Type B pancreatic cell (in vitro differentiated cells): Measurements from ENCODE around the gene ZDHHC1. TPM values are rescaled to one million over a fixed set of nuclear protein-coding genes. Genes with fewer than 3 reads are reported as not detected.
A peak's percentile ranks its signal among the peaks of the same experiment; 100 is the strongest.
"Not testable (repeated sequence)": the region's sequence is repeated elsewhere in the genome, so short reads cannot be mapped to it uniquely, and the experiment has no call there.

Experiments
- DNase-seq: peaks from one replicate; pipeline ENCODE4 v3.0.0; 2021; ENCODE audit warnings: mixed read lengths; ENCODE audit not compliant: unreplicated experiment; ENCODE audit errors: extremely low spot score
- H3K27ac Mint-ChIP-seq: 2 replicates; pipeline ENCODE4 v1.8.0; 2021; ENCODE audit warnings: mild to moderate bottlenecking, mixed read lengths
- H3K27me3 Mint-ChIP-seq: 2 replicates; pipeline ENCODE4 v1.8.0; 2021; ENCODE audit warnings: mixed read lengths
- H3K36me3 Mint-ChIP-seq: 2 replicates; pipeline ENCODE4 v1.8.0; 2021; ENCODE audit warnings: mixed read lengths
- H3K4me1 Mint-ChIP-seq: one replicate; pipeline ENCODE4 v1.8.0; 2021; ENCODE audit warnings: mixed read lengths; ENCODE audit not compliant: unreplicated experiment
- H3K4me3 Mint-ChIP-seq: 2 replicates; pipeline ENCODE4 v1.8.0; 2021; ENCODE audit warnings: mild to moderate bottlenecking, mixed read lengths
- H3K9me3 Mint-ChIP-seq: 2 replicates; pipeline ENCODE4 v1.8.0; 2021; ENCODE audit warnings: mixed read lengths
- CTCF ChIP-seq: fragments of 200-600 bp; sonication (generic); conservative IDR thresholded peaks from 2 replicates; pipeline ENCODE4 v1.5.0; 2021; ENCODE audit warnings: antibody characterized with exemption, mild to moderate bottlenecking
- total RNA-seq: library from RNA; stranded (reverse); gene quantifications from 2 replicates; pipeline ENCODE4 v1.2.1, GENCODE V29; 2021; ENCODE audit warnings: low replicate concordance

Gene ZDHHC1
- total RNA-seq, 1 donor from 2014 or later = 11.3 TPM

GRCh38 chr16:67357561-67357960, 58.7 kb downstream of the ZDHHC1 start:
- no peaks in the 10 kb centered on the region for H3K36me3 Mint-ChIP-seq
- peaks cover 5% of the 10 kb centered on the region for H3K4me1 Mint-ChIP-seq
- DNase-seq = no peak
- H3K27me3 Mint-ChIP-seq = peaks cover 25% of the 10 kb centered on the region
- no peak for TF ChIP-seq CTCF
- H3K27ac Mint-ChIP-seq = no peak overlapping the region
- no peak overlapping the region for H3K4me3 Mint-ChIP-seq
- H3K9me3 Mint-ChIP-seq = no peaks in the 10 kb centered on the region

GRCh38 chr16:67356396-67356795, 59.9 kb downstream of the ZDHHC1 start:
- Mint-ChIP-seq H3K4me1 (peaks cover 5% of the 10 kb centered on the region), H3K9me3 (no peaks in the 10 kb centered on the region), H3K27me3 (peaks cover 25% of the 10 kb centered on the region), H3K4me3 (no peak overlapping the region), H3K27ac (no peak overlapping the region), H3K36me3 (no peaks in the 10 kb centered on the region)
- TF ChIP-seq CTCF = no peak
- DNase-seq = no peak

GRCh38 chr16:67352463-67352862, 63.8 kb downstream of the ZDHHC1 start:
- not testable (repeated sequence) for H3K4me1 Mint-ChIP-seq, H3K36me3 Mint-ChIP-seq, H3K4me3 Mint-ChIP-seq, H3K9me3 Mint-ChIP-seq, DNase-seq, H3K27ac Mint-ChIP-seq
- peaks cover 14% of the 10 kb centered on the region for H3K27me3 Mint-ChIP-seq

GRCh38 chr16:67350324-67350723, 66.0 kb downstream of the ZDHHC1 start:
- Mint-ChIP-seq H3K4me1 (no peaks in the 10 kb centered on the region), H3K4me3 (no peak overlapping the region), H3K36me3 (no peaks in the 10 kb centered on the region), H3K27me3 (peaks cover 8% of the 10 kb centered on the region), H3K9me3 (no peaks in the 10 kb centered on the region), H3K27ac (no peak overlapping the region)
- DNase-seq = no peak
- TF ChIP-seq CTCF = no peak

- Mint-ChIP-seq H3K27me3 (peaks cover 10% of the 10 kb centered on the region), H3K4me1 (no peaks in the 10 kb centered on the region), H3K4me3 (no peak overlapping the region), H3K36me3 (no peaks in the 10 kb centered on the region), H3K27ac (no peak overlapping the region), H3K9me3 (no peaks in the 10 kb centered on the region)
- DNase-seq = no peak
- peak; percentile 69 for TF ChIP-seq CTCF
These were observed 67.1 kb downstream of the ZDHHC1 start for GRCh38 chr16:67349172-67349571.

- no peak for TF ChIP-seq CTCF
- no peaks in the 10 kb centered on the region for H3K9me3 Mint-ChIP-seq
- DNase-seq = no peak
- H3K36me3 Mint-ChIP-seq = no peaks in the 10 kb centered on the region
- H3K27me3 Mint-ChIP-seq = peaks cover 5% of the 10 kb centered on the region
- no peak overlapping the region for H3K4me3 Mint-ChIP-seq
- H3K27ac Mint-ChIP-seq = no peak overlapping the region
- no peaks in the 10 kb centered on the region for H3K4me1 Mint-ChIP-seq
These were observed 69.9 kb downstream of the ZDHHC1 start for GRCh38 chr16:67346341-67346740.
